HepG2 (cell line): ENCODE results near the gene MMP24OS. TPM values are rescaled to one million over a fixed set of nuclear protein-coding genes. Genes with fewer than 3 reads are reported as not detected.
A peak's percentile ranks its signal among the peaks of the same experiment; 100 is the strongest.

Experiments
- GLMP ChIP-seq: sonication (generic); formaldehyde crosslinking; IDR thresholded peaks from 2 replicates; pipeline ENCODE4 v1.9.0; 2021; ENCODE audit warnings: missing genetic modification reagents, mild to moderate bottlenecking, borderline replicate concordance
- MAX ChIP-seq: IDR thresholded peaks from 2 replicates; pipeline ENCODE4 v1.6.1; 2012; ENCODE audit warnings: inconsistent platforms
- MIER3 ChIP-seq: IDR thresholded peaks from 2 replicates; pipeline ENCODE4 v1.6.1; 2016; ENCODE audit warnings: missing compliant biosample characterization, borderline replicate concordance
- MXD3 ChIP-seq: IDR thresholded peaks from 2 replicates; pipeline ENCODE4 v1.6.1; 2016; ENCODE audit warnings: mild to moderate bottlenecking, missing biosample characterization, missing genetic modification reagents
- NKX3-1 ChIP-seq: sonication (generic); formaldehyde crosslinking; IDR thresholded peaks from 2 replicates; pipeline ENCODE4 v1.5.0; 2020; ENCODE audit warnings: missing genetic modification reagents
- PAWR ChIP-seq: sonication (generic); formaldehyde crosslinking; IDR thresholded peaks from 2 replicates; pipeline ENCODE4 v1.4.0; 2020; ENCODE audit warnings: missing genetic modification reagents, mild to moderate bottlenecking, borderline replicate concordance
- PBX2 ChIP-seq: IDR thresholded peaks from 2 replicates; pipeline ENCODE4 v1.6.1; 2016; ENCODE audit warnings: control low read depth
- PLRG1 ChIP-seq: fragments of 450-650 bp; conservative IDR thresholded peaks from 2 replicates; pipeline ENCODE4 v1.6.1; 2016
- POLR2AphosphoS2 ChIP-seq: IDR thresholded peaks from 2 replicates; pipeline ENCODE4 v1.6.1; 2011; ENCODE audit warnings: low read depth, low read length, improper control_type of control experiment
- SNAPC2 ChIP-seq: sonication (generic); formaldehyde crosslinking; IDR thresholded peaks from 2 replicates; pipeline ENCODE4 v1.8.1; 2022; ENCODE audit warnings: mild to moderate bottlenecking, missing genetic modification reagents
- SP140L ChIP-seq: sonication (generic); formaldehyde crosslinking; IDR thresholded peaks from 2 replicates; pipeline ENCODE4 v1.4.0; 2020; ENCODE audit warnings: missing genetic modification reagents, borderline replicate concordance
- TGIF2 ChIP-seq: IDR thresholded peaks from 2 replicates; pipeline ENCODE4 v1.6.1; 2016; ENCODE audit warnings: control low read depth, missing compliant biosample characterization
- U2AF1 ChIP-seq: fragments of 200-400 bp; formaldehyde crosslinking; optimal IDR thresholded peaks from 2 replicates; pipeline ENCODE3; 2017; ENCODE audit warnings: mild to moderate bottlenecking, low read depth, low read length
- YEATS4 ChIP-seq: sonication (generic); formaldehyde crosslinking; IDR thresholded peaks from 2 replicates; pipeline ENCODE4 v1.4.0; 2020; ENCODE audit warnings: missing genetic modification reagents, borderline replicate concordance
- ZNF276 ChIP-seq: sonication (generic); formaldehyde crosslinking; IDR thresholded peaks from 2 replicates; pipeline ENCODE4 v1.4.0; 2020; ENCODE audit warnings: mild to moderate bottlenecking, low read depth, missing genetic modification reagents
- ZNF605 ChIP-seq: sonication (generic); formaldehyde crosslinking; IDR thresholded peaks from 2 replicates; pipeline ENCODE4 v1.8.0; 2022; ENCODE audit warnings: mild to moderate bottlenecking, missing genetic modification reagents
- ZNF7 ChIP-seq: IDR thresholded peaks from 2 replicates; pipeline ENCODE4 v1.6.1; 2016; ENCODE audit warnings: missing biosample characterization, missing genetic modification reagents
- ZNF710 ChIP-seq: sonication (generic); formaldehyde crosslinking; IDR thresholded peaks from 2 replicates; pipeline ENCODE4 v1.5.0; 2020; ENCODE audit warnings: mild to moderate bottlenecking, missing genetic modification reagents, borderline replicate concordance
- ZNF770 ChIP-seq: sonication (generic); formaldehyde crosslinking; IDR thresholded peaks from 2 replicates; pipeline ENCODE4 v1.5.0; 2020; ENCODE audit warnings: mild to moderate bottlenecking, missing genetic modification reagents
- polyA plus RNA-seq, 8 experiments: library from polyadenylated mRNA; depleted of rRNA in 3 of 8; stranded (reverse) in 7 of 8; unstranded in 1 of 8; fragments of >200 nt; fragmentation: Illumina TruSeq in 4 of 8; extraction: Trizol in 4 of 8; gene quantifications; 2 replicates each; pipeline versions ENCODE4 v1.2.1 to v1.2.3, GENCODE V29; 2011 to 2016; ENCODE audit warnings: low read depth in 4 of 8, missing spikeins in 1 of 8, mixed read lengths in 1 of 8; ENCODE audit not compliant: insufficient read depth in 1 of 8
- total RNA-seq, 5 experiments: library from RNA; depleted of rRNA; stranded (reverse); fragments of >200 nt; fragmentation: Illumina TruSeq; extraction: Trizol; gene quantifications; 2 replicates each; pipeline ENCODE4 v1.2.3, GENCODE V29; 2016; ENCODE audit warnings: low read depth in 1 of 5

The MMP24OS gene
- total and polyA plus RNA-seq, 2 of the 13 experiments (the other 11 are each of a cell fraction or from before 2014, with no cell fraction given): 6.0 to 8.5 TPM

- TF ChIP-seq ZNF276 (CRISPR knock-in tag) (no peak), GLMP (CRISPR knock-in tag) (no peak), ZNF710 (CRISPR knock-in tag) (peak; percentile 96), MAX (no peak; the same call in 1 of the 2 replicates), ZNF7 (CRISPR knock-in tag) (peak; percentile 21; the same call in 1 of the 2 replicates), ZNF605 (CRISPR knock-in tag) (peak; percentile 83), PAWR (CRISPR knock-in tag) (0 out of 2 replicates have a peak, but pooled peaks have one; percentile 49), PBX2 (CRISPR knock-in tag) (no peak; the same call in 1 of the 2 replicates), PLRG1 (no peak), SNAPC2 (CRISPR knock-in tag) (peak; percentile 90; the same call in 1 of the 2 replicates), MIER3 (CRISPR knock-in tag) (peak; percentile 98), YEATS4 (CRISPR knock-in tag) (peak; percentile 88; the same call in 1 of the 2 replicates), TGIF2 (peak; percentile 53; the same call in 1 of the 2 replicates), NKX3-1 (CRISPR knock-in tag) (peak; percentile 91), U2AF1 (no peak), ZNF770 (CRISPR knock-in tag) (peak; percentile 84), SP140L (CRISPR knock-in tag) (peak; percentile 96; the same call in 1 of the 2 replicates), MXD3 (CRISPR knock-in tag) (0 out of 2 replicates have a peak, but pooled peaks have one; percentile 42), POLR2AphosphoS2 (0 out of 2 replicates have a peak, but pooled peaks have one; percentile 51)
Measured at GRCh38 chr20:35327074-35327976, 49.4 kb upstream of the MMP24OS start (continued).
